Transverse colon (tissue), 4 donors: ENCODE data around the gene AKR1B1.

Source experiments
- POLR2A ChIP-seq: fragments of 450-650 bp; IDR thresholded peaks from one replicate; pipeline ENCODE4 v1.6.1; 2016; ENCODE audit warnings: antibody characterized with exemption, mild to moderate bottlenecking, moderate library complexity
- POLR2AphosphoS5 ChIP-seq, 3 donors: sonication (generic); formaldehyde crosslinking; IDR thresholded peaks; one replicate each; pipeline ENCODE4 v1.6.1; 2016; ENCODE audit warnings: antibody characterized with exemption in 3 of 3
- TF ChIP-seq, protein P1 (sequence below), 5 experiments: fragments of 200-600 bp in 3 of 5; fragments of 450-650 bp in 2 of 5; sonication (generic) in 3 of 5; IDR thresholded peaks; 1 replicate in 2 of 5; 2 replicates in 3 of 5; pipeline ENCODE4 v1.5.1; 2016 to 2017; ENCODE audit warnings: antibody characterized with exemption in 5 of 5, inconsistent platforms in 3 of 5, mild to moderate bottlenecking in 2 of 5, moderate library complexity in 1 of 5

- TF ChIP-seq, protein P1, sequence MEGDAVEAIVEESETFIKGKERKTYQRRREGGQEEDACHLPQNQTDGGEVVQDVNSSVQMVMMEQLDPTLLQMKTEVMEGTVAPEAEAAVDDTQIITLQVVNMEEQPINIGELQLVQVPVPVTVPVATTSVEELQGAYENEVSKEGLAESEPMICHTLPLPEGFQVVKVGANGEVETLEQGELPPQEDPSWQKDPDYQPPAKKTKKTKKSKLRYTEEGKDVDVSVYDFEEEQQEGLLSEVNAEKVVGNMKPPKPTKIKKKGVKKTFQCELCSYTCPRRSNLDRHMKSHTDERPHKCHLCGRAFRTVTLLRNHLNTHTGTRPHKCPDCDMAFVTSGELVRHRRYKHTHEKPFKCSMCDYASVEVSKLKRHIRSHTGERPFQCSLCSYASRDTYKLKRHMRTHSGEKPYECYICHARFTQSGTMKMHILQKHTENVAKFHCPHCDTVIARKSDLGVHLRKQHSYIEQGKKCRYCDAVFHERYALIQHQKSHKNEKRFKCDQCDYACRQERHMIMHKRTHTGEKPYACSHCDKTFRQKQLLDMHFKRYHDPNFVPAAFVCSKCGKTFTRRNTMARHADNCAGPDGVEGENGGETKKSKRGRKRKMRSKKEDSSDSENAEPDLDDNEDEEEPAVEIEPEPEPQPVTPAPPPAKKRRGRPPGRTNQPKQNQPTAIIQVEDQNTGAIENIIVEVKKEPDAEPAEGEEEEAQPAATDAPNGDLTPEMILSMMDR (IDR thresholded peaks at IDR 0.05) = no peak
- no peak for TF ChIP-seq POLR2AphosphoS5 (IDR thresholded peaks at IDR 0.05)
- TF ChIP-seq POLR2A = no peak
Observed at GRCh38 chr7:134414109-134414508, 44.8 kb downstream of the AKR1B1 start.
